Fibroblast of lung (primary cell): ENCODE measurements around the gene ZBTB2.

ENCODE experiments used
- EZH2 ChIP-seq: IDR thresholded peaks from 2 replicates; pipeline ENCODE4 v1.5.1; 2012; ENCODE audit warnings: low read length, control low read depth, mild to moderate bottlenecking; ENCODE audit errors: missing control alignments
- TF ChIP-seq, protein P1 (sequence below), 2 donors: IDR thresholded peaks in 1 of 2; conservative IDR thresholded peaks in 1 of 2; 1 replicate in 1 of 2; 2 replicates in 1 of 2; pipeline ENCODE4 v1.5.1; 2011 to 2012; ENCODE audit warnings: low read length in 2 of 2, control low read depth in 1 of 2, inconsistent platforms in 1 of 2, low read depth in 1 of 2, mild to moderate bottlenecking in 1 of 2

- TF ChIP-seq, protein P1, sequence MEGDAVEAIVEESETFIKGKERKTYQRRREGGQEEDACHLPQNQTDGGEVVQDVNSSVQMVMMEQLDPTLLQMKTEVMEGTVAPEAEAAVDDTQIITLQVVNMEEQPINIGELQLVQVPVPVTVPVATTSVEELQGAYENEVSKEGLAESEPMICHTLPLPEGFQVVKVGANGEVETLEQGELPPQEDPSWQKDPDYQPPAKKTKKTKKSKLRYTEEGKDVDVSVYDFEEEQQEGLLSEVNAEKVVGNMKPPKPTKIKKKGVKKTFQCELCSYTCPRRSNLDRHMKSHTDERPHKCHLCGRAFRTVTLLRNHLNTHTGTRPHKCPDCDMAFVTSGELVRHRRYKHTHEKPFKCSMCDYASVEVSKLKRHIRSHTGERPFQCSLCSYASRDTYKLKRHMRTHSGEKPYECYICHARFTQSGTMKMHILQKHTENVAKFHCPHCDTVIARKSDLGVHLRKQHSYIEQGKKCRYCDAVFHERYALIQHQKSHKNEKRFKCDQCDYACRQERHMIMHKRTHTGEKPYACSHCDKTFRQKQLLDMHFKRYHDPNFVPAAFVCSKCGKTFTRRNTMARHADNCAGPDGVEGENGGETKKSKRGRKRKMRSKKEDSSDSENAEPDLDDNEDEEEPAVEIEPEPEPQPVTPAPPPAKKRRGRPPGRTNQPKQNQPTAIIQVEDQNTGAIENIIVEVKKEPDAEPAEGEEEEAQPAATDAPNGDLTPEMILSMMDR (conservative IDR thresholded peaks at IDR 0.05 in 1 of 2, IDR thresholded peaks at IDR 0.05 in 1 of 2; ENCODE audit: low read depth in 1 of 2, low read length in 2 of 2) = no peak
- no peak for TF ChIP-seq EZH2
These were observed 10.5 kb downstream of the ZBTB2 start for GRCh38 chr6:151380848-151381205.
